Fibroblast of mammary gland (primary cell): ENCODE data around the gene LRRC75B.

Source experiments
- DNase-seq: peaks from one replicate; pipeline ENCODE4 v3.0.0-alpha.2; 2010; ENCODE audit warnings: low read depth
- H3K4me3 ChIP-seq: 2 replicates; pipeline ENCODE4 v1.5.1; 2011; ENCODE audit warnings: low read depth, mild to moderate bottlenecking, low read length, moderate library complexity; ENCODE audit not compliant: control insufficient read depth
- CTCF ChIP-seq: conservative IDR thresholded peaks from 2 replicates; pipeline ENCODE4 v1.5.1; 2011; ENCODE audit warnings: low read depth, low read length, inconsistent platforms; ENCODE audit not compliant: control insufficient read depth, insufficient read depth

Gene LRRC75B

DNA sequence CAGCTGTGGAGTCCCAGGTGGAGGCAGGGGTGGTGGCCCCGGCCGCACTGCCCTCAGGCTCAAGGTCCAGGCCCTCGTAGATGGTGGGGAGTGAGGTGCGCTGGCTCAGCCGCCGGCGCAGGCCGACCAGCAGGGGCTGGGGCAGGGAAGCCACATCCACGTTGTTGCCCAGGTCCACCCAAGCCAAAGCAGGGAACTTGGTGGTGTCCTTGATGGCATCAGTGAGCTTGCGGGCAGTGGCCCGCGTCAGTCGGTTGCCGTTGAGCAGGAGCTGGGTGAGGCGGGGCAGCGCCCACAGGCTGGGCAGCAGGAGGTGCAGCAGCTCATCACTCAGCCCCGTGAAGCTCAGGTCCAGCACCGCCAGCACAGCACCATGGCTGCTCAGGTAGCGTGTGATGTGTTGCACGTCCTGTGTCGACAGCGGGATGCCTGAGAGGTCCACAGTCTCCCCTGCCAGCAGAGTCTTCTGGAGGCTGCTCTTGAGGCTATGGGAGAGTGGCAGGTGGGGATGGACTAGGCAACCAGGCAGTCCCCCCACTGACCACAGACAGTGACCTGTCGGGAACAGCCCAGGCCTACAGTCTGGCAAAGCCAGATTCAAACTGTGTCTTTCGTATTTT is 6.8 kb downstream of the LRRC75B start:
- DNase-seq = no peak
- no peak for TF ChIP-seq CTCF
- H3K4me3 ChIP-seq = no peak overlapping the region

- no peak for DNase-seq
- no peak overlapping the region for H3K4me3 ChIP-seq
- TF ChIP-seq CTCF = no peak
These were observed 7.4 kb downstream of the LRRC75B start for GRCh38 chr22:24585461-24585860.

GRCh38 chr22:24584871-24585411 is 7.9 kb downstream of the LRRC75B start:
- H3K4me3 ChIP-seq = no peak overlapping the region
- TF ChIP-seq CTCF = no peak

GRCh38 chr22:24584166-24584790 is 8.6 kb downstream of the LRRC75B start:
- no peak overlapping the region for H3K4me3 ChIP-seq
- DNase-seq = no peak
- TF ChIP-seq CTCF = no peak

More at GRCh38 chr22:24584871-24585411, 7.9 kb downstream of the LRRC75B start:
- DNase-seq = no peak

DNA sequence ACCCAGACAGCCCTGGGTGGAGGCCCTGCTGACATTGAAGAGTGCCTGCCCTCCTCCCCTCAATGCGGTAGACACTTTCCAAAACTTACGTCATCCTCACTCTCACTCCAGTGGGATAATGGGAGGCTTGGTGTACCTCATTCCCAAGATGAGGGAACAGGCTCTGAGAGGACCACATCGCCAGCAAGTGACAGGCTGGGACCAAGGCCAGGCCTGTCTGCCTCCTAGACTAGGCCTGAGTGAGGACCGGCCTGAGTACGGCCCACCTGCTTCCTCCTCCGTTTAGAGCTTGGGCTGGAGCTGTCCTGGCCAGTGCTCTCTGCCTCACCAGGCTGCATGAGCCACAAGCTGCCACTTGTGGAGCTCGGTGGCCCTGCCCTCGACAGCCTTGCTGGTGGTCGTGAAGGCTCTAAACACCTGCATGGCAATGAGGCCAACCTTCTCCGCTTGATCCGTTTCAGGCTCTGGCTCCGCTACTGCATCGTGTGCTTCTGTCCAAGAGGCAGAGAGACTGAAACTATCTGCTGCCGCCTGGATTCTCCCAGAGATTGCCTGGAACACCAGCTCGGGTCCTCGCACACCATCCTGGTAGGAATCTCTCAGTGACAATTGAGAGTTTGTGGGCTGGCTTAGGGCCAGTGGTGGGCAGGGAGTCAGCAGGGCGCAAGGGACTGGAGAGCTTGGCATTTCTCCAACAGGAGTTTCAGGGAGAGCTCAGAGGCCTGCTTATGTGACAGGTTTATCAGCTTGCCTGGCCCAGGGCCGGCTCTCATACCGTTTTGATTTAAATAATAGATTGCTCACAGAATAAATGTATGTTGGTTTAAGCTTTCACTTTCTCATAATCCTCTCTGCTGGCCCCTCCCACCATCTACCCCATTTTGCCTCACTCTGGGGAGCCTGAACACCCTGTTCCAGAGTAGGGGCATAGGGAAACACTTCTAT is 9.4 kb downstream of the LRRC75B start:
- DNase-seq = no peak
- TF ChIP-seq CTCF = no peak
- H3K4me3 ChIP-seq = no peak overlapping the region

DNA sequence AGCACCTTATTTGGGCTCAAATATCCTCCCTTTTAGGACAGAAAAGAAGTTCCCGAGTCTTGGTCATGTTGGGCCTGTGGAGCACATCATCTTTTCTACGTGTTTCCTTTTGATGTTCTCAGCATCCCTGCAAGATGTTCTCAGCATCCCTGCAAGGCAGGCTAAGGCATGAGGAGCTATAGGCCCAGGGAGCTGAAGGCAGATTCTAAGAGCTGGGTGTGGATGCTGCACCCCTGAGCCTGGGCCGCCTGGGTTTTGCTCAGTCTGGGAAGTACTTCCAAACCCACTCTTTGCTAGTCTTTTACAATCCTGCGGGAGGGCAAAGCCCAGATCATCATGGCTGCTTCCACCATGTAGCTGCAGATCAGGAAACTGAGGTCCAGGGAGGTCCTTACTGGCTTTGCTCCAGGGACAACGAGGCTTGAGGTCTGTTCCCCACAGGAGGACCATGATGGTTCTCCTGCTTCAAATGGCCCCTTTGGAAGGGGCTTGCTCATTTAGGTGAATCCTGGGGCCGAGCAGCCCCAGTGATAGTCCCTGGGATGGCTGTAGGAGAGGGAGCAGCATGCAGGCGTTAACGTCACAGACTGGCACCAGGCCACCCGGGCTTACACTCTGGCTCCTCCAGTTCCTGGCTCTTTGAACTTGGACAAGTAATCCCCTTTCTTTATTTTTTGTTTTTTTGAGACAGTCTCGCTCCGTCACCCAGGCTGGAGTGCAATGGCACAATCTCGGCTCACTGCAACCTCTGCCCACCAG is 10.6 kb downstream of the LRRC75B start:
- no peak overlapping the region for H3K4me3 ChIP-seq
- DNase-seq = no peak
- TF ChIP-seq CTCF = no peak
